HG03342 (cell line): ENCODE measurements around the gene MAP3K8.

Experiments
- ATAC-seq: cut with Tn5 transposase; IDR thresholded peaks from one replicate; pipeline ENCODE4 v1.9.1; 2021; ENCODE audit warnings: mild to moderate bottlenecking, moderate library complexity; ENCODE audit not compliant: unreplicated experiment

MAP3K8 gene

GRCh38 chr10:30488316-30488715 lies 54.3 kb downstream of the MAP3K8 start:
- ATAC-seq: peak; percentile 53

GRCh38 chr10:30489346-30489745 lies 55.4 kb downstream of the MAP3K8 start:
- ATAC-seq: no peak

GRCh38 chr10:30490289-30491000 lies 56.5 kb downstream of the MAP3K8 start:
- no peak for ATAC-seq

- ATAC-seq: no peak
These were observed 57.4 kb downstream of the MAP3K8 start for GRCh38 chr10:30491204-30491915.

- no peak for ATAC-seq
These were observed 58.0 kb downstream of the MAP3K8 start for GRCh38 chr10:30491916-30492515.

GRCh38 chr10:30493609-30494530 lies 59.9 kb downstream of the MAP3K8 start:
- ATAC-seq: peak; percentile 54

- no peak for ATAC-seq
These were observed 60.6 kb downstream of the MAP3K8 start for GRCh38 chr10:30494558-30494957.

- no peak for ATAC-seq
These were observed 61.7 kb downstream of the MAP3K8 start for GRCh38 chr10:30495687-30496086.

GRCh38 chr10:30499816-30500215 lies 65.8 kb downstream of the MAP3K8 start:
- ATAC-seq: no peak

GRCh38 chr10:30500534-30500933 lies 66.5 kb downstream of the MAP3K8 start:
- ATAC-seq: no peak

GRCh38 chr10:30500963-30501504 lies 67.0 kb downstream of the MAP3K8 start:
- no peak for ATAC-seq

- peak; percentile 77 for ATAC-seq
These were observed 68.5 kb downstream of the MAP3K8 start for GRCh38 chr10:30502266-30503060.

- no peak for ATAC-seq
These were observed 69.8 kb downstream of the MAP3K8 start for GRCh38 chr10:30503700-30504266.

- no peak for ATAC-seq
These were observed 71.7 kb downstream of the MAP3K8 start for GRCh38 chr10:30505543-30506298.

- ATAC-seq: no peak
These were observed 75.5 kb downstream of the MAP3K8 start for GRCh38 chr10:30509508-30509907.

GRCh38 chr10:30510184-30510931 lies 76.4 kb downstream of the MAP3K8 start:
- peak; percentile 94 for ATAC-seq

GRCh38 chr10:30510932-30511700 lies 77.1 kb downstream of the MAP3K8 start:
- ATAC-seq: peak; percentile 28
